Natural killer cell (primary cell): ENCODE results near the gene ZNF474. TPM values are rescaled to one million over a fixed set of nuclear protein-coding genes. Genes with fewer than 3 reads are reported as not detected.

Experiments
- ATAC-seq, 3 donors: fragments of 150-1000 bp in 2 of 3; fragments of 200-7000 bp in 1 of 3; cut with Tn5 transposase; 1 replicate in 1 of 3; 2 replicates in 2 of 3; pipeline ENCODE4 v1.10.0; 2021; ENCODE audit warnings: mild to moderate bottlenecking in 2 of 3, moderate library complexity in 2 of 3
- DNase-seq, 2 donors: peaks; one replicate each; pipeline versions ENCODE4 v3.0.0 to v3.0.0-alpha.2; 2013 to 2021; ENCODE audit warnings: mixed read lengths in 1 of 2
- H3K27ac ChIP-seq: one replicate; pipeline ENCODE4 v1.5.1; 2013; ENCODE audit warnings: mild to moderate bottlenecking, low read length
- H3K27me3 ChIP-seq: one replicate; pipeline ENCODE4 v1.6.1; 2013; ENCODE audit warnings: low read length; ENCODE audit not compliant: control insufficient read depth, insufficient read depth
- H3K36me3 ChIP-seq: one replicate; pipeline ENCODE4 v1.6.1; 2013; ENCODE audit warnings: low read length; ENCODE audit not compliant: control insufficient read depth, insufficient read depth
- H3K4me1 ChIP-seq: one replicate; pipeline ENCODE4 v1.6.1; 2013; ENCODE audit warnings: low read length; ENCODE audit not compliant: control insufficient read depth, insufficient read depth
- H3K4me3 ChIP-seq: one replicate; pipeline ENCODE4 v1.5.1; 2013; ENCODE audit warnings: low read length
- H3K9me3 ChIP-seq: one replicate; pipeline ENCODE4 v1.6.1; 2013; ENCODE audit warnings: low read length; ENCODE audit not compliant: control insufficient read depth, insufficient read depth
- H3K27ac Mint-ChIP-seq, 2 donors: one replicate each; pipeline ENCODE4 v1.8.0; 2022; ENCODE audit warnings: mild to moderate bottlenecking in 2 of 2, mixed read lengths in 2 of 2, moderate library complexity in 1 of 2
- H3K27me3 Mint-ChIP-seq, 2 donors: one replicate each; pipeline ENCODE4 v1.8.0; 2022; ENCODE audit warnings: low read depth in 2 of 2, mixed read lengths in 2 of 2
- H3K36me3 Mint-ChIP-seq: one replicate; pipeline ENCODE4 v1.8.0; 2022; ENCODE audit warnings: mixed read lengths
- H3K4me1 Mint-ChIP-seq, 2 donors: one replicate each; pipeline ENCODE4 v1.8.0; 2022; ENCODE audit warnings: mixed read lengths in 2 of 2
- H3K4me3 Mint-ChIP-seq: one replicate; pipeline ENCODE4 v1.8.0; 2022; ENCODE audit warnings: mild to moderate bottlenecking, moderate library complexity, mixed read lengths
- H3K9me3 Mint-ChIP-seq, 2 donors: one replicate each; pipeline ENCODE4 v1.8.0; 2022; ENCODE audit warnings: mixed read lengths in 2 of 2
- CTCF ChIP-seq: fragments of 200-600 bp; IDR thresholded peaks from one replicate; pipeline ENCODE4 v1.8.0; 2022; ENCODE audit warnings: antibody characterized with exemption
- WGBS: methylation state at CpG from one replicate; pipeline ENCODE4 v1.1.7; 2013; ENCODE audit warnings: missing lambda C conversion rate; ENCODE audit not compliant: insufficient coverage; 5-methylcytosine and 5-hydroxymethylcytosine counted together
- intact Hi-C: fragments of 100-400 bp; cut with micrococcal nuclease; formaldehyde crosslinking; loops from one replicate; pipeline ENCODE4 v1.14.2; 2022
- total RNA-seq, 4 donors: library from RNA; stranded (reverse); fragments of 120-200 nt in 1 of 4; gene quantifications; one replicate each; pipeline versions ENCODE4 v1.2.3 to v1.2.4, GENCODE V29; 2013 to 2022

Gene ZNF474
- total RNA-seq, 3 donors from 2014 or later (not counting 1 experiment from before 2014, with no cell fraction given), result 0.21 TPM; not detected in 2

- ATAC-seq (no peak), DNase-seq (no peak)
- Mint-ChIP-seq H3K27ac (no peak overlapping the region), H3K27me3 (no peaks in the 10 kb centered on the region), H3K4me3 (no peak overlapping the region), H3K4me1 (no peaks in the 10 kb centered on the region), H3K9me3 (peaks cover 0 to 2% of the 10 kb centered on the region in 2 donors), H3K36me3 (no peaks in the 10 kb centered on the region)
- no peak overlapping the region for H3K27ac ChIP-seq
- H3K27me3 ChIP-seq, result no peaks in the 10 kb centered on the region
- no peaks in the 10 kb centered on the region for H3K4me1 ChIP-seq
- H3K9me3 ChIP-seq, result no peaks in the 10 kb centered on the region
- 100% methylated on average over 1 of the region's 2 CpGs for WGBS
- TF ChIP-seq CTCF, result no peak
- no peak overlapping the region for H3K4me3 ChIP-seq
- H3K36me3 ChIP-seq, result no peaks in the 10 kb centered on the region
- intact Hi-C loops, result no loop called here
Measured at GRCh38 chr5:122105909-122106308, 23.4 kb upstream of the ZNF474 start.

- intact Hi-C loops, result no loop called here
- Mint-ChIP-seq H3K27ac (no peak overlapping the region), H3K4me1 (no peaks in the 10 kb centered on the region), H3K36me3 (no peaks in the 10 kb centered on the region), H3K4me3 (no peak overlapping the region), H3K27me3 (no peaks in the 10 kb centered on the region), H3K9me3 (peaks cover 0 to 2% of the 10 kb centered on the region in 2 donors)
- H3K27ac ChIP-seq, result no peak overlapping the region
- WGBS, result 100% methylated on average over 2 of the region's 4 CpGs
- no peaks in the 10 kb centered on the region for H3K9me3 ChIP-seq
- ATAC-seq (no peak), DNase-seq (no peak)
- H3K4me3 ChIP-seq, result no peak overlapping the region
- H3K27me3 ChIP-seq, result no peaks in the 10 kb centered on the region
- TF ChIP-seq CTCF, result no peak
- no peaks in the 10 kb centered on the region for H3K4me1 ChIP-seq
- no peaks in the 10 kb centered on the region for H3K36me3 ChIP-seq
Measured at GRCh38 chr5:122107016-122107415, 22.3 kb upstream of the ZNF474 start.

GRCh38 chr5:122110987-122111386 is 18.4 kb upstream of the ZNF474 start:
- H3K27me3 ChIP-seq, result no peaks in the 10 kb centered on the region
- H3K9me3 ChIP-seq, result no peaks in the 10 kb centered on the region
- no peak for TF ChIP-seq CTCF
- no peaks in the 10 kb centered on the region for H3K36me3 Mint-ChIP-seq
- no peak overlapping the region for H3K27ac Mint-ChIP-seq
- WGBS, result 83% methylated on average over 2 of the region's 3 CpGs
- H3K9me3 Mint-ChIP-seq, result no peaks in the 10 kb centered on the region
- H3K27me3 Mint-ChIP-seq, result no peaks in the 10 kb centered on the region
- no peak for DNase-seq
- peaks cover 0 to 4% of the 10 kb centered on the region in 2 donors for H3K4me1 Mint-ChIP-seq
- no peak overlapping the region for H3K4me3 ChIP-seq
- intact Hi-C loops, result no loop called here
- no peaks in the 10 kb centered on the region for H3K36me3 ChIP-seq
- no peak overlapping the region for H3K27ac ChIP-seq
- no peak for ATAC-seq
- no peaks in the 10 kb centered on the region for H3K4me1 ChIP-seq
- H3K4me3 Mint-ChIP-seq, result no peak overlapping the region

- H3K27me3 Mint-ChIP-seq, result no peaks in the 10 kb centered on the region
- H3K36me3 ChIP-seq, result no peaks in the 10 kb centered on the region
- peaks cover 0 to 4% of the 10 kb centered on the region in 2 donors for H3K4me1 Mint-ChIP-seq
- intact Hi-C loops, result no loop called here
- TF ChIP-seq CTCF, result no peak
- H3K27ac Mint-ChIP-seq, result no peak overlapping the region
- 86% methylated on average over 5 of the region's 5 CpGs for WGBS
- no peaks in the 10 kb centered on the region for H3K9me3 ChIP-seq
- H3K4me1 ChIP-seq, result no peaks in the 10 kb centered on the region
- H3K27ac ChIP-seq, result no peak overlapping the region
- no peaks in the 10 kb centered on the region for H3K9me3 Mint-ChIP-seq
- no peak for DNase-seq
- H3K36me3 Mint-ChIP-seq, result no peaks in the 10 kb centered on the region
- no peak overlapping the region for H3K4me3 ChIP-seq
- H3K27me3 ChIP-seq, result no peaks in the 10 kb centered on the region
- no peak overlapping the region for H3K4me3 Mint-ChIP-seq
- no peak for ATAC-seq
Measured at GRCh38 chr5:122111460-122111859, 17.9 kb upstream of the ZNF474 start.
